ENCODE measurements around the gene MIR17HG. TPM values are rescaled to one million over a fixed set of nuclear protein-coding genes. Genes with fewer than 3 reads are reported as not detected.

MIR17HG gene
- polyA plus RNA-seq, 1 of the 3 experiments (the other 2 are of a cell fraction) = 0.51 TPM

GRCh38 chr13:91346850-91347201 lies 661 bp upstream of the MIR17HG start:
- Histone ChIP-seq H3K27ac (ENCODE audit: low read depth in 2 of 2, low read length in 1 of 2) (peak overlapping the region in 1 of 2 experiments; percentile 81; a peak in 2 of 4 replicates), H3K9me3 (no peaks in the 10 kb centered on the region), H2AFZ (ENCODE audit: low read depth) (peak overlapping the region; percentile 76; the same call in 1 of the 2 replicates), H3K4me3 (ENCODE audit: low read depth in 2 of 2, low read length in 1 of 2) (peak overlapping the region; percentile 79 to 87), H3K79me2 (ENCODE audit: insufficient read depth) (peaks cover 29% of the 10 kb centered on the region), H3K4me1 (ENCODE audit: control insufficient read depth in 1 of 2, insufficient read depth in 2 of 2, low read depth in 1 of 2, low read length in 1 of 2) (peaks cover 13 to 17% of the 10 kb centered on the region in 2 experiments), H3F3A (replicated peaks; ENCODE audit: insufficient read depth) (peaks cover 6% of the 10 kb centered on the region), H3K36me3 (replicated peaks in 1 of 2; ENCODE audit: control insufficient read depth in 1 of 2, insufficient read depth in 2 of 2, low read length in 1 of 2) (peaks cover 21 to 24% of the 10 kb centered on the region in 2 experiments), H3K9me2 (no peaks in the 10 kb centered on the region), H3K27me3 (ENCODE audit: insufficient read depth) (peaks cover 6% of the 10 kb centered on the region; the same call in 1 of the 2 replicates), H4K20me1 (ENCODE audit: insufficient read depth) (peaks cover 24% of the 10 kb centered on the region), H3K9ac (no peak overlapping the region; the same call in 1 of the 2 replicates), H3K4me2 (peak overlapping the region; percentile 90)
- TF ChIP-seq RFX5 (IDR thresholded peaks at IDR 0.05; ENCODE audit: low read length) = no peak
- TF ChIP-seq REST (IDR thresholded peaks at IDR 0.05; ENCODE audit: low read depth, low read length) = no peak
- CTCF ChIA-PET = interaction anchor here (1.1 to 1.6 kb wide), 3 partner anchors 10 to 34 kb away, joined by 3 read pairs; no protein-coding TSS in a partner anchor
- POLR2A ChIA-PET = interaction anchor here (0.7 to 1.0 kb wide), 3 partner anchors 23 to 435 kb away, joined by 3 to 4 read pairs (median 3); no protein-coding TSS in a partner anchor
- 15% methylated on average over 11 of the region's 11 CpGs for WGBS (ENCODE audit: low lambda C conversion rate)
- peak; percentile 21 for DNase-seq

DNA sequence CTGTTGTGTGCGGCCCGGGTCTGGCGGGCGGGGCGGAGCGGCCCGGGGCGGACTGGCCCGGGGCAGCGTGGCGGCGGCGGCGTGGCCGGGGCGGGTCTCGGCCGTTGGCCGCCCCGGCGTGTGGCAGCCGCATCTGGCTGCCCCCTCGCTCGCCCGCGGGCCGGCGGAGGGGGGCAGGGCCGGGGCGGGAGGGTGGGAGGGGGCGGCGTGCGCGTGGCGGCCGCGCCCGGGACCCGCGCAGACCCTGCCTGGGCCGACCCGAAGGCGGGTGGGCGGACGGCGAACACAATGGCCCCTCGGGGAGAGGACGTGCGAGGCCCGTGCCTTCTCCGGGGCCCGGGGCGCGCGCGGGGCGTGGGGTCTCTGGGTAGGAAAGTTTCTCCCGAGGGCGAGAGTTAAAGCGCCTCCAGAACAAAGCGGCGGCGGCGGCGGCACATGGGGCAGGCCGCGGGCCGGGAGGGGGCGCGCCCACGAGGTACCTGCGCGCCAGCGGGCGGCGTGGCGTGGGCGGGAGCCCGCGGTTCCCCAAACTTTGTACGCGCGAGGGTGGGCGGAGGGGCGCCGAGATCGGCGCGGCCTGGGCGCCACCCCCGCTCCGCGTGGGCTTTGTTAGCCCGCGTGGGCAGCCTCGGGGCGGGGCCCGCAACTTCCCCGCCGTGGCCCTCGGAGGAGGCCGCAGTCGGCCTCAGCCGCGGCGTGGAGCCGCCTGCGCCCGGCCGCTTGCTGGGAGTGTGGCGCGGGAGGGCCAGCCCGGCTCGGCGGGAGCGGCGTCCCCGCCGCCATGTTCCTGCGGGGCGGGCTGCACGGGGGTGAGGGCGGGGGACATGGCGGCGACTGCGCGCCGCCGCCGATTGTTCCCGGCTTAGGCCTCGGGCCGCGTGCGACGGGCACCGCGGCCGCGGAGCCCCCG lies 764 bp downstream of the MIR17HG start:
- H3K9ac ChIP-seq = peak overlapping the region; percentile 90
- peaks cover 28% of the 10 kb centered on the region for H4K20me1 ChIP-seq (ENCODE audit: insufficient read depth)
- peak overlapping the region; percentile 90; the same call in 1 of the 2 replicates for H3K4me2 ChIP-seq
- H3K79me2 ChIP-seq (ENCODE audit: insufficient read depth) = peaks cover 39% of the 10 kb centered on the region
- H3F3A ChIP-seq (replicated peaks; ENCODE audit: insufficient read depth) = peaks cover 6% of the 10 kb centered on the region
- H3K4me1 ChIP-seq (ENCODE audit: control insufficient read depth in 1 of 2, insufficient read depth in 2 of 2, low read depth in 1 of 2, low read length in 1 of 2) = peaks cover 13 to 17% of the 10 kb centered on the region in 2 experiments
- WGBS (ENCODE audit: low lambda C conversion rate) = 3% methylated on average over 25 of the region's 141 CpGs
- TF ChIP-seq TAF1 (IDR thresholded peaks at IDR 0.05; ENCODE audit: borderline replicate concordance, low read depth, low read length) (peak; percentile 2; the same call in 1 of the 2 replicates), NRF1 (IDR thresholded peaks at IDR 0.05; ENCODE audit: low read depth, low read length) (no peak), YY1 (IDR thresholded peaks at IDR 0.05; ENCODE audit: low read depth) (peak; percentile 62; the same call in 1 of the 2 replicates), CTCF (IDR thresholded peaks at IDR 0.05) (peak; percentile 33; the same call in 1 of the 2 replicates), JUND (IDR thresholded peaks at IDR 0.05) (no peak), TEAD4 (IDR thresholded peaks at IDR 0.05; ENCODE audit: borderline replicate concordance, insufficient read depth) (no peak), FOXJ3 (CRISPR knock-in tag; IDR thresholded peaks at IDR 0.05) (no peak)
- TF ChIP-seq, protein P1, sequence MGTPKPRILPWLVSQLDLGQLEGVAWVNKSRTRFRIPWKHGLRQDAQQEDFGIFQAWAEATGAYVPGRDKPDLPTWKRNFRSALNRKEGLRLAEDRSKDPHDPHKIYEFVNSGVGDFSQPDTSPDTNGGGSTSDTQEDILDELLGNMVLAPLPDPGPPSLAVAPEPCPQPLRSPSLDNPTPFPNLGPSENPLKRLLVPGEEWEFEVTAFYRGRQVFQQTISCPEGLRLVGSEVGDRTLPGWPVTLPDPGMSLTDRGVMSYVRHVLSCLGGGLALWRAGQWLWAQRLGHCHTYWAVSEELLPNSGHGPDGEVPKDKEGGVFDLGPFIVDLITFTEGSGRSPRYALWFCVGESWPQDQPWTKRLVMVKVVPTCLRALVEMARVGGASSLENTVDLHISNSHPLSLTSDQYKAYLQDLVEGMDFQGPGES (IDR thresholded peaks at IDR 0.05; ENCODE audit: low read depth, low read length) = no peak
- TF ChIP-seq, protein P2, sequence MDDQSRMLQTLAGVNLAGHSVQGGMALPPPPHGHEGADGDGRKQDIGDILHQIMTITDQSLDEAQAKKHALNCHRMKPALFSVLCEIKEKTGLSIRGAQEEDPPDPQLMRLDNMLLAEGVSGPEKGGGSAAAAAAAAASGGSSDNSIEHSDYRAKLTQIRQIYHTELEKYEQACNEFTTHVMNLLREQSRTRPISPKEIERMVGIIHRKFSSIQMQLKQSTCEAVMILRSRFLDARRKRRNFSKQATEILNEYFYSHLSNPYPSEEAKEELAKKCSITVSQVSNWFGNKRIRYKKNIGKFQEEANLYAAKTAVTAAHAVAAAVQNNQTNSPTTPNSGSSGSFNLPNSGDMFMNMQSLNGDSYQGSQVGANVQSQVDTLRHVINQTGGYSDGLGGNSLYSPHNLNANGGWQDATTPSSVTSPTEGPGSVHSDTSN (IDR thresholded peaks at IDR 0.05) = no peak
- H3K4me3 ChIP-seq (ENCODE audit: low read depth in 2 of 2, low read length in 1 of 2) = peak overlapping the region; percentile 79 to 87
- no peak for DNase-seq
- POLR2A ChIA-PET = no interaction called here
- 0 out of 2 replicates have a peak overlapping the region, but pooled peaks have one; percentile 40 for H2AFZ ChIP-seq (ENCODE audit: low read depth)
- peaks cover 6% of the 10 kb centered on the region; the same call in 1 of the 2 replicates for H3K27me3 ChIP-seq (ENCODE audit: insufficient read depth)
- peak overlapping the region; percentile 62 to 96 for H3K27ac ChIP-seq (ENCODE audit: low read depth in 2 of 2, low read length in 1 of 2)
- H3K9me3 ChIP-seq = no peaks in the 10 kb centered on the region
- H3K36me3 ChIP-seq (replicated peaks in 1 of 2; ENCODE audit: control insufficient read depth in 1 of 2, insufficient read depth in 2 of 2, low read length in 1 of 2) = peaks cover 34 to 39% of the 10 kb centered on the region in 2 experiments
- no peaks in the 10 kb centered on the region for H3K9me2 ChIP-seq
- CTCF ChIA-PET = interaction anchor here (0.7 to 1.1 kb wide), 4 partner anchors 9 to 100 kb away, joined by 3 to 4 read pairs (median 3); no protein-coding TSS in a partner anchor

Data from SK-N-SH (cell line).